PC-9 (cell line): ENCODE measurements around the gene IL1RAPL1. TPM values are rescaled to one million over a fixed set of nuclear protein-coding genes. Genes with fewer than 3 reads are reported as not detected.
"Not testable (repeated sequence)": the region's sequence is repeated elsewhere in the genome, so short reads cannot be mapped to it uniquely, and the experiment has no call there.

Experiments used
- BruUV-seq: library from RNA; stranded (reverse); fragments of 400-500 nt; replicated peaks from 2 replicates; lab custom pipeline; 2021; lab: Mats Ljungman, UMichigan
- CTCF ChIA-PET: fragments of 300-600 bp; sonication (Branson Sonifier 250); formaldehyde crosslinking; loops from one replicate; lab custom pipeline; 2022; ENCODE audit warnings: antibody characterized with exemption; lab: Charles Lee
- POLR2A ChIA-PET: fragments of 300-600 bp; sonication (Branson Sonifier 250); formaldehyde crosslinking; loops from one replicate; lab custom pipeline; 2022; ENCODE audit warnings: antibody characterized with exemption; ENCODE audit not compliant: unreplicated experiment; lab: Charles Lee
- DNase-seq, 2 experiments: peaks; one replicate each; pipeline versions ENCODE4 v3.0.0 to v3.0.0-alpha.2; 2015 to 2022; ENCODE audit warnings: mixed read lengths in 1 of 2
- H2AFZ ChIP-seq: fragments of 200-600 bp; sonication (generic); 2 replicates; pipeline ENCODE4 v1.8.1; 2017; ENCODE audit warnings: antibody characterized with exemption
- H3F3A ChIP-seq: fragments of 200-600 bp; sonication (generic); 2 replicates; pipeline ENCODE4 v1.8.1; 2017; ENCODE audit warnings: antibody characterized with exemption, mild to moderate bottlenecking, low read depth; ENCODE audit not compliant: insufficient read depth
- H3K27ac ChIP-seq: fragments of 200-600 bp; sonication (generic); 2 replicates; pipeline ENCODE4 v1.6.1; 2016; ENCODE audit warnings: mixed run types
- H3K27me3 ChIP-seq: fragments of 200-600 bp; sonication (generic); 2 replicates; pipeline ENCODE4 v1.6.1; 2016; ENCODE audit warnings: low read depth, mixed run types; ENCODE audit not compliant: insufficient read depth
- H3K36me3 ChIP-seq: fragments of 200-600 bp; sonication (generic); 2 replicates; pipeline ENCODE4 v1.6.1; 2016; ENCODE audit warnings: low read depth, mixed run types
- H3K4me1 ChIP-seq: fragments of 200-600 bp; sonication (generic); replicated peaks from 2 replicates; pipeline ENCODE4 v1.6.1; 2016; ENCODE audit warnings: mixed run types; ENCODE audit not compliant: insufficient read depth
- H3K4me2 ChIP-seq: fragments of 200-600 bp; sonication (generic); 2 replicates; pipeline ENCODE4 v1.6.1; 2017; ENCODE audit warnings: mixed run types
- H3K4me3 ChIP-seq: fragments of 200-600 bp; sonication (generic); 2 replicates; pipeline ENCODE4 v1.6.1; 2016; ENCODE audit warnings: mixed run types
- H3K79me2 ChIP-seq: fragments of 200-600 bp; sonication (generic); 2 replicates; pipeline ENCODE4 v1.6.1; 2017; ENCODE audit warnings: low read depth, mixed run types
- H3K9me2 ChIP-seq: fragments of 200-600 bp; sonication (generic); 2 replicates; pipeline ENCODE4 v1.8.1; 2017; ENCODE audit warnings: mild to moderate bottlenecking; ENCODE audit not compliant: insufficient read depth
- H3K9me3 ChIP-seq: fragments of 200-600 bp; sonication (generic); 2 replicates; pipeline ENCODE4 v1.8.1; 2016; ENCODE audit warnings: low read depth; ENCODE audit not compliant: insufficient read depth
- H4K20me1 ChIP-seq: fragments of 200-600 bp; sonication (generic); 2 replicates; pipeline ENCODE4 v1.8.1; 2017; ENCODE audit not compliant: insufficient read depth
- CTCF ChIP-seq: fragments of 200-600 bp; sonication (generic); conservative IDR thresholded peaks from 2 replicates; pipeline ENCODE4 v1.6.1; 2017; ENCODE audit warnings: mixed run types, antibody characterized with exemption, mild to moderate bottlenecking, moderate library complexity
- EZH2 ChIP-seq: fragments of 200-600 bp; sonication (generic); IDR thresholded peaks from 2 replicates; pipeline ENCODE4 v1.8.0; 2017; ENCODE audit warnings: antibody characterized with exemption, low read depth
- intact Hi-C: fragments of 100-400 bp; cut with micrococcal nuclease; formaldehyde crosslinking; loops from one replicate; pipeline ENCODE4 v1.10.0; 2022; ENCODE audit not compliant: unreplicated experiment
- total RNA-seq: library from RNA; stranded (reverse); gene quantifications from 2 replicates; pipeline ENCODE4 v1.2.3, GENCODE V29; 2021

The IL1RAPL1 gene
- total RNA-seq, 1 experiment from 2014 or later: 0.26 TPM

GRCh38 chrX:28773807-28774206, 186.6 kb downstream of the IL1RAPL1 start:
- DNase-seq: no peak
- BruUV-seq: no TSS peak
- no peak overlapping the region for H3K4me2 ChIP-seq
- POLR2A ChIA-PET: no interaction called here
- no peaks in the 10 kb centered on the region for H3K36me3 ChIP-seq
- no peaks in the 10 kb centered on the region for H3K9me2 ChIP-seq
- no peak overlapping the region for H2AFZ ChIP-seq
- no peaks in the 10 kb centered on the region for H4K20me1 ChIP-seq
- CTCF ChIA-PET: no interaction called here
- TF ChIP-seq CTCF (no peak), EZH2 (no peak)
- intact Hi-C loops: no loop called here
- no peaks in the 10 kb centered on the region for H3F3A ChIP-seq
- H3K4me3 ChIP-seq: no peak overlapping the region
- no peaks in the 10 kb centered on the region for H3K4me1 ChIP-seq
- H3K79me2 ChIP-seq: no peaks in the 10 kb centered on the region
- H3K27ac ChIP-seq: no peak overlapping the region
- H3K27me3 ChIP-seq: no peaks in the 10 kb centered on the region
- H3K9me3 ChIP-seq: no peaks in the 10 kb centered on the region

- intact Hi-C loops: no loop called here
These were observed 200.0 kb downstream of the IL1RAPL1 start for GRCh38 chrX:28787206-28787605.

GRCh38 chrX:28800671-28801070, 213.4 kb downstream of the IL1RAPL1 start:
- H3K79me2 ChIP-seq, CTCF ChIA-PET, DNase-seq, BruUV-seq, POLR2A ChIA-PET, H2AFZ ChIP-seq, H3K9me3 ChIP-seq, H3F3A ChIP-seq, intact Hi-C loops, H3K4me2 ChIP-seq, H3K27ac ChIP-seq, H3K4me3 ChIP-seq, H3K9me2 ChIP-seq, H3K36me3 ChIP-seq, H4K20me1 ChIP-seq, H3K27me3 ChIP-seq, H3K4me1 ChIP-seq: not testable (repeated sequence)

More at GRCh38 chrX:28787206-28787605, 200.0 kb downstream of the IL1RAPL1 start:
- no peaks in the 10 kb centered on the region for H3K79me2 ChIP-seq
- TF ChIP-seq EZH2 (no peak), CTCF (no peak)
- no peak overlapping the region for H3K4me3 ChIP-seq
- H3K9me3 ChIP-seq: no peaks in the 10 kb centered on the region
- H3K27ac ChIP-seq: no peak overlapping the region
- POLR2A ChIA-PET: no interaction called here
- H3K4me1 ChIP-seq: no peaks in the 10 kb centered on the region
- no peak overlapping the region for H2AFZ ChIP-seq
- no TSS peak for BruUV-seq
- no peaks in the 10 kb centered on the region for H4K20me1 ChIP-seq
- H3F3A ChIP-seq: no peaks in the 10 kb centered on the region
- DNase-seq: peak; percentile 16 to 34
- H3K9me2 ChIP-seq: no peaks in the 10 kb centered on the region
- CTCF ChIA-PET: no interaction called here
- H3K27me3 ChIP-seq: no peaks in the 10 kb centered on the region
- H3K36me3 ChIP-seq: no peaks in the 10 kb centered on the region
- H3K4me2 ChIP-seq: no peak overlapping the region

GRCh38 chrX:28802625-28803024, 215.4 kb downstream of the IL1RAPL1 start:
- Histone ChIP-seq H3K79me2 (no peaks in the 10 kb centered on the region), H3K36me3 (no peaks in the 10 kb centered on the region), H2AFZ (no peak overlapping the region), H3K4me2 (no peak overlapping the region), H3K27me3 (no peaks in the 10 kb centered on the region), H3K4me1 (no peaks in the 10 kb centered on the region), H3K27ac (no peak overlapping the region), H3K4me3 (no peak overlapping the region), H3K9me2 (no peaks in the 10 kb centered on the region), H4K20me1 (no peaks in the 10 kb centered on the region), H3K9me3 (no peaks in the 10 kb centered on the region), H3F3A (no peaks in the 10 kb centered on the region)
- POLR2A ChIA-PET: no interaction called here
- intact Hi-C loops: no loop called here
- CTCF ChIA-PET: no interaction called here
- TF ChIP-seq CTCF (no peak), EZH2 (no peak)
- no TSS peak for BruUV-seq
- DNase-seq: no peak
